DOHH2 (cell line): ENCODE data around the gene MGAT4A.

ENCODE experiments used
- H3F3A ChIP-seq: fragments of 200-600 bp; sonication (generic), shearing (Covaris generic); 2 replicates; pipeline ENCODE4 v1.6.0; 2016; ENCODE audit warnings: antibody characterized with exemption, mild to moderate bottlenecking; ENCODE audit not compliant: control insufficient read depth, insufficient read depth
- H3K27ac ChIP-seq: fragments of 200-600 bp; sonication (generic); 2 replicates; pipeline ENCODE4 v1.5.1; 2014; ENCODE audit warnings: low read depth, mild to moderate bottlenecking, low read length, moderate library complexity
- H3K27me3 ChIP-seq: fragments of 200-600 bp; sonication (generic); 2 replicates; pipeline ENCODE4 v1.6.1; 2014; ENCODE audit warnings: mild to moderate bottlenecking, low read length, mixed read lengths; ENCODE audit not compliant: control insufficient read depth
- H3K36me3 ChIP-seq: fragments of 200-600 bp; sonication (generic); 2 replicates; pipeline ENCODE4 v1.6.1; 2014; ENCODE audit warnings: mild to moderate bottlenecking, low read length, moderate library complexity, mixed read lengths; ENCODE audit not compliant: control insufficient read depth
- H3K4me1 ChIP-seq: fragments of 200-600 bp; sonication (generic); 2 replicates; pipeline ENCODE4 v1.6.1; 2014; ENCODE audit warnings: mild to moderate bottlenecking, low read length, mixed read lengths; ENCODE audit not compliant: control insufficient read depth
- H3K4me2 ChIP-seq: fragments of 200-600 bp; sonication (generic); 2 replicates; pipeline ENCODE4 v1.6.0; 2014; ENCODE audit warnings: mild to moderate bottlenecking, low read length, moderate library complexity
- H3K4me3 ChIP-seq: fragments of 200-600 bp; sonication (generic); 2 replicates; pipeline ENCODE4 v1.5.1; 2014; ENCODE audit warnings: mild to moderate bottlenecking, low read length, mixed read lengths
- H3K79me2 ChIP-seq: fragments of 200-600 bp; sonication (generic); 2 replicates; pipeline ENCODE4 v1.6.1; 2014; ENCODE audit warnings: mild to moderate bottlenecking, low read length, mixed read lengths; ENCODE audit not compliant: control insufficient read depth
- H3K9me2 ChIP-seq: fragments of 200-600 bp; sonication (generic); replicated peaks from 2 replicates; pipeline ENCODE4 v1.6.1; 2014; ENCODE audit warnings: mild to moderate bottlenecking, low read length, mixed read lengths; ENCODE audit not compliant: control insufficient read depth
- H3K9me3 ChIP-seq: fragments of 200-600 bp; sonication (generic); 2 replicates; pipeline ENCODE4 v1.6.1; 2014; ENCODE audit warnings: antibody characterized with exemption, low read length, mixed read lengths; ENCODE audit not compliant: control insufficient read depth, insufficient read depth
- H4K20me1 ChIP-seq: fragments of 200-600 bp; sonication (generic); 2 replicates; pipeline ENCODE4 v1.6.0; 2014; ENCODE audit warnings: low read depth, mild to moderate bottlenecking, antibody characterized with exemption, low read length, moderate library complexity; ENCODE audit not compliant: control insufficient read depth, insufficient read depth
- CTCF ChIP-seq: fragments of 200-600 bp; sonication (generic); IDR thresholded peaks from one replicate; pipeline ENCODE4 v1.5.1; 2014; ENCODE audit warnings: antibody characterized with exemption, mild to moderate bottlenecking, low read depth, low read length; ENCODE audit not compliant: poor library complexity, severe bottlenecking
- EZH2phosphoT487 ChIP-seq: fragments of 200-600 bp; sonication (generic); IDR thresholded peaks from 2 replicates; pipeline ENCODE4 v1.6.1; 2017; ENCODE audit warnings: borderline replicate concordance, mild to moderate bottlenecking, antibody characterized with exemption, low read length, moderate library complexity, mixed read lengths

MGAT4A gene

GRCh38 chr2:98582523-98582922 is 148.4 kb downstream of the MGAT4A start:
- Histone ChIP-seq H3K4me3 (no peak overlapping the region), H3K4me2 (no peak overlapping the region), H3F3A (no peaks in the 10 kb centered on the region), H3K4me1 (no peaks in the 10 kb centered on the region), H3K27ac (no peak overlapping the region), H4K20me1 (no peaks in the 10 kb centered on the region), H3K36me3 (no peaks in the 10 kb centered on the region; the same call in 1 of the 2 replicates), H3K27me3 (no peaks in the 10 kb centered on the region), H3K79me2 (no peaks in the 10 kb centered on the region), H3K9me2 (no peaks in the 10 kb centered on the region), H3K9me3 (no peaks in the 10 kb centered on the region)
- TF ChIP-seq EZH2phosphoT487 (no peak), CTCF (no peak)

- Histone ChIP-seq H3F3A (no peaks in the 10 kb centered on the region), H4K20me1 (no peaks in the 10 kb centered on the region), H3K36me3 (no peaks in the 10 kb centered on the region; the same call in 1 of the 2 replicates), H3K27me3 (no peaks in the 10 kb centered on the region), H3K79me2 (no peaks in the 10 kb centered on the region), H3K4me1 (no peaks in the 10 kb centered on the region), H3K4me3 (no peak overlapping the region), H3K9me3 (no peaks in the 10 kb centered on the region), H3K9me2 (no peaks in the 10 kb centered on the region), H3K4me2 (no peak overlapping the region), H3K27ac (no peak overlapping the region)
- TF ChIP-seq EZH2phosphoT487 (no peak), CTCF (no peak)
Measured at GRCh38 chr2:98580656-98581284, 150.2 kb downstream of the MGAT4A start.

GRCh38 chr2:98579926-98580325 is 151.0 kb downstream of the MGAT4A start:
- Histone ChIP-seq H3K27ac (no peak overlapping the region), H3F3A (no peaks in the 10 kb centered on the region), H4K20me1 (no peaks in the 10 kb centered on the region), H3K9me2 (no peaks in the 10 kb centered on the region), H3K4me2 (no peak overlapping the region), H3K4me1 (no peaks in the 10 kb centered on the region), H3K27me3 (no peaks in the 10 kb centered on the region), H3K79me2 (no peaks in the 10 kb centered on the region), H3K4me3 (no peak overlapping the region), H3K36me3 (no peaks in the 10 kb centered on the region; the same call in 1 of the 2 replicates), H3K9me3 (no peaks in the 10 kb centered on the region)
- no peak for TF ChIP-seq EZH2phosphoT487
- no peak for TF ChIP-seq CTCF
